ENCODE data around the gene TAGLN3. TPM values are rescaled to one million over a fixed set of nuclear protein-coding genes. Genes with fewer than 3 reads are reported as not detected.

Gene TAGLN3
- total and polyA plus RNA-seq, 2 of the 13 experiments (the other 11 are each of a cell fraction or from before 2014, with no cell fraction given): 0.51 to 0.91 TPM

GRCh38 chr3:112027142-112027541 lies 28.4 kb downstream of the TAGLN3 start (continued):
- no peak for TF ChIP-seq ZNF326 (CRISPR knock-in tag; IDR thresholded peaks at IDR 0.05; ENCODE audit: borderline replicate concordance)
- TF ChIP-seq ZFP90 (CRISPR knock-in tag; IDR thresholded peaks at IDR 0.05; ENCODE audit: borderline replicate concordance): no peak

- FAIRE-seq: no peak
- Histone ChIP-seq H3K27me3 (ENCODE audit: control insufficient read depth in 1 of 2, insufficient read depth in 2 of 2, low read length in 2 of 2) (peaks cover 3 to 4% of the 10 kb centered on the region in 2 experiments; a peak in 2 of 5 replicates), H3K9ac (ENCODE audit: insufficient read depth, low read depth, low read length) (no peak overlapping the region), H3K79me2 (ENCODE audit: insufficient read depth, low read length) (no peaks in the 10 kb centered on the region), H3K27ac (ENCODE audit: extremely low read length, insufficient read depth, low read length) (no peak overlapping the region), H3K4me2 (ENCODE audit: low read depth, low read length) (no peak overlapping the region), H4K20me1 (ENCODE audit: insufficient read depth, low read length) (no peaks in the 10 kb centered on the region), H2AFZ (ENCODE audit: low read length) (no peak overlapping the region), H3K4me1 (ENCODE audit: insufficient read depth, low read length) (no peaks in the 10 kb centered on the region), H3K9me3 (ENCODE audit: low read length) (no peaks in the 10 kb centered on the region), H3K4me3 (replicated peaks in 1 of 3; ENCODE audit: insufficient read depth in 1 of 3, low read depth in 2 of 3, low read length in 3 of 3) (no peak overlapping the region), H3K36me3 (replicated peaks in 1 of 2; ENCODE audit: control insufficient read depth in 1 of 2, insufficient read depth in 2 of 2, low read length in 2 of 2) (no peaks in the 10 kb centered on the region)
- no peak for ATAC-seq
- intact Hi-C loops (cut with micrococcal nuclease; ENCODE audit: unreplicated experiment): no loop called here
- ChIA-PET CTCF (ENCODE audit: low intra/inter-chr PET ratio, low total read pairs) (no interaction called here), POLR2A (no interaction called here)
- BruUV-seq (replicated peaks): no TSS peak
- WGBS (ENCODE audit: low lambda C conversion rate): 0% methylated on average over 4 of the region's 4 CpGs
- in situ Hi-C loops (cut with HindIII; ENCODE audit: extremely low pct_ligation_motif_present, low pct_unique_long_range_greater_than_20kb): no loop called here
- no peak for DNase-seq (ENCODE audit: low spot score)
- TF ChIP-seq ARNT2 (CRISPR knock-in tag; IDR thresholded peaks at IDR 0.05; ENCODE audit: low read depth) (no peak), TFDP2 (CRISPR knock-in tag; IDR thresholded peaks at IDR 0.05) (no peak), PHB2 (IDR thresholded peaks at IDR 0.05; ENCODE audit: partially characterized antibody) (no peak), ZNF704 (CRISPR knock-in tag; IDR thresholded peaks at IDR 0.05; ENCODE audit: borderline replicate concordance) (no peak), SRF (IDR thresholded peaks at IDR 0.05; ENCODE audit: low read depth, low read length) (no peak), ZNF343 (CRISPR knock-in tag; IDR thresholded peaks at IDR 0.05) (no peak), ZBTB49 (CRISPR knock-in tag; IDR thresholded peaks at IDR 0.05; ENCODE audit: borderline replicate concordance) (no peak), CREB1 (IDR thresholded peaks at IDR 0.05) (no peak), CREB1 (CRISPR knock-in tag; IDR thresholded peaks at IDR 0.05) (no peak), KDM1A (CRISPR knock-in tag; IDR thresholded peaks at IDR 0.05) (no peak), SMAD1 (CRISPR knock-in tag; IDR thresholded peaks at IDR 0.05; ENCODE audit: borderline replicate concordance, low read depth) (no peak), GRHL1 (CRISPR knock-in tag; conservative IDR thresholded peaks at IDR 0.05) (no peak), ZNF513 (CRISPR knock-in tag; conservative IDR thresholded peaks at IDR 0.05) (no peak)
Observed at GRCh38 chr3:112027826-112028225, 29.1 kb downstream of the TAGLN3 start.
